Upper lobe of right lung (tissue), 1 donor: ENCODE results near the gene CCDC136. TPM values are rescaled to one million over a fixed set of nuclear protein-coding genes. Genes with fewer than 3 reads are reported as not detected.

Experiments
- ATAC-seq: fragments of 200-7000 bp; cut with Tn5 transposase; one replicate; pipeline ENCODE4 v1.9.1; 2020; ENCODE audit warnings: mild to moderate bottlenecking, moderate library complexity
- DNase-seq: peaks from one replicate; pipeline ENCODE4 v3.0.0-alpha.2; 2020
- H3K27ac ChIP-seq: fragments of 200-600 bp; one replicate; pipeline ENCODE4 v1.8.0; 2022
- H3K27me3 ChIP-seq: fragments of 200-600 bp; one replicate; pipeline ENCODE4 v1.8.0; 2022; ENCODE audit warnings: mild to moderate bottlenecking
- H3K36me3 ChIP-seq: fragments of 200-600 bp; one replicate; pipeline ENCODE4 v1.8.0; 2022
- H3K4me1 ChIP-seq: fragments of 200-600 bp; one replicate; pipeline ENCODE4 v1.8.0; 2022
- H3K4me3 ChIP-seq: fragments of 200-600 bp; one replicate; pipeline ENCODE4 v1.8.0; 2022; ENCODE audit warnings: mild to moderate bottlenecking
- H3K9me3 ChIP-seq: fragments of 200-600 bp; one replicate; pipeline ENCODE4 v1.8.0; 2022
- intact Hi-C: fragments of 100-400 bp; cut with DNase I; formaldehyde crosslinking; loops from one replicate; pipeline ENCODE4 v1.11.0; 2022
- total RNA-seq: library from RNA; stranded (reverse); fragmentation: NEBNext Ultra II Directional; extraction: Animal tissue kit (Norgen Biotek cat#: 25700); gene quantifications from one replicate; pipeline ENCODE4 v1.2.1, GENCODE V29; 2021
- TF ChIP-seq, protein P1 (sequence below): fragments of 200-600 bp; IDR thresholded peaks from one replicate; pipeline ENCODE4 v1.8.0; 2022; ENCODE audit warnings: antibody characterized with exemption
- donor health status: DM: no; HTN: yes; CAD: no; lungs with severe emphysema.

CCDC136 gene
- total RNA-seq, 1 donor from 2014 or later = 3.1 TPM

DNA sequence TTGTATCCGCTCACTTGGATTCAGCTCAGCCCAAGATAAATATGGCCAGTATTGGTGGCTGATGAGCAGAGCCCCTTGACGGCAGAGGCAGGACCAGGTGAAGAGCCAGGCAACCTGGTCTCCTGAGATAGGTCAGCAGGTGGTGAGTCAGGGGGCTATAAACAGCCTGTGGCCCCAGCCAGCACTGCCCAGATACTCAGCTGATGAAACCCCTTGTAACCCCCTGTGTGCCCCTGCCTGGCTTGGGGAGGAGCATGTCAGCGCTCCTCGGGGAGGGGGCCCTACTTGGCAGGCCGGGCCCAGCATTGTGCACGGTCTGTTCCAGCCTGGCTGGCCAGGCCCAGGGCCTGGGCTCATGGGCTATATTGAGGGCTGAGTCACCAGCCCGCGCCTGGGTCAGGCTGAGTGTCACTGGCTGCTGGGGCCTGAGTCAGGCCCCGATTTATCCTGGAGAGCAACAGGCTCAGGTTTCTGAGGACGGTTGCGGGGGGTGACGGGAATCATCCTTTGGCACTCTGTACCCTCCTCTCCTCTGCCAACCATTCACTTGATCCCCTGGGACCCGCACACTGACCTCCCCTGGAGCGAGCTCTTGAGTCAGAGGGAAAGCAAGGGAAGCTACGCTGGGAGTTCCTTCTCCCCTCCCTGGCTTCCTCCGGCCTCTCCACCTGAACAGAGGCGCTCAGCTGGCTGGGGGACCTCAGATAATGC, 35.6 kb downstream of the CCDC136 start:
- ATAC-seq (no peak), DNase-seq (no peak)
- intact Hi-C loops = no loop called here
- Histone ChIP-seq H3K9me3 (no peaks in the 10 kb centered on the region), H3K27ac (no peak overlapping the region), H3K4me1 (peaks cover 21% of the 10 kb centered on the region), H3K27me3 (peaks cover 34% of the 10 kb centered on the region), H3K4me3 (no peak overlapping the region), H3K36me3 (no peaks in the 10 kb centered on the region)
- TF ChIP-seq, protein P1, sequence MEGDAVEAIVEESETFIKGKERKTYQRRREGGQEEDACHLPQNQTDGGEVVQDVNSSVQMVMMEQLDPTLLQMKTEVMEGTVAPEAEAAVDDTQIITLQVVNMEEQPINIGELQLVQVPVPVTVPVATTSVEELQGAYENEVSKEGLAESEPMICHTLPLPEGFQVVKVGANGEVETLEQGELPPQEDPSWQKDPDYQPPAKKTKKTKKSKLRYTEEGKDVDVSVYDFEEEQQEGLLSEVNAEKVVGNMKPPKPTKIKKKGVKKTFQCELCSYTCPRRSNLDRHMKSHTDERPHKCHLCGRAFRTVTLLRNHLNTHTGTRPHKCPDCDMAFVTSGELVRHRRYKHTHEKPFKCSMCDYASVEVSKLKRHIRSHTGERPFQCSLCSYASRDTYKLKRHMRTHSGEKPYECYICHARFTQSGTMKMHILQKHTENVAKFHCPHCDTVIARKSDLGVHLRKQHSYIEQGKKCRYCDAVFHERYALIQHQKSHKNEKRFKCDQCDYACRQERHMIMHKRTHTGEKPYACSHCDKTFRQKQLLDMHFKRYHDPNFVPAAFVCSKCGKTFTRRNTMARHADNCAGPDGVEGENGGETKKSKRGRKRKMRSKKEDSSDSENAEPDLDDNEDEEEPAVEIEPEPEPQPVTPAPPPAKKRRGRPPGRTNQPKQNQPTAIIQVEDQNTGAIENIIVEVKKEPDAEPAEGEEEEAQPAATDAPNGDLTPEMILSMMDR = no peak

DNA sequence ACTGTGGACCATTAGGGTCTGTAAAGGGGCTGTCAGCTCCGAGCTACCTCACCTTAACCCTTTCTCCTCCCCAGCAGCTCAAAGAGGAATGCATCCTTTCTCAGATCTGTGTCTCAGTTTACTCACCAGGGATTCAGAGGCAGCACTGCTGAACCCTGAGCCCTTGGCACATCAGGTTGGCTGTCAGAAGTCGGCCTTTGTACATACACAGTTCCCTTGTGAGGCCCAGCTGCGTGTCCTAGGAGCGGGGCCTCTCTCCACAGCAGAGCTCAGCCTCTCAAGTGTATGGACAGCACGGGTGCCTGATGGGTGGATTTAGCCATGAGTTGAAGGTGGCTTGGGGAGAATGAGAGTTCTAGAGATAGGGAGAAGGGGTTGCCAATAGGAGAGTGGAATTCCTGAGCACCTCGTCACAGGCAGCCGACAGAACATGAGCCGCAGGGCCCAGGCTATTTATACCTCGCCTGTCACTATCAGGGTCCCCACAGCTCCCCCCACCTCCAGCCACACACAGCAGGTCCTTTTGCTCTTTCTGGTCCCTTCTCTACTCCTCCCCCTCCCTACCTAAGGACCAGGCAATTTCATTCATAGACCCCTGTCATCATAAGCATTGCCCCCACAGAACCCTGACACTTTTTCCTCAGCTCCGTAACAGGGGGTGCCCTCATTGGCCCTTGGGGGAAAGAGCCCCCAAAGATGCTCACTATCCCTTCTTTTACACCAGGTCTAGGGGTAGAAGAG, 36.4 kb downstream of the CCDC136 start:
- H3K27me3 ChIP-seq = peaks cover 39% of the 10 kb centered on the region
- intact Hi-C loops = no loop called here
- peaks cover 22% of the 10 kb centered on the region for H3K4me1 ChIP-seq
- DNase-seq = no peak
- H3K9me3 ChIP-seq = no peaks in the 10 kb centered on the region
- H3K36me3 ChIP-seq = no peaks in the 10 kb centered on the region
- H3K4me3 ChIP-seq = no peak overlapping the region
- TF ChIP-seq, protein P1 = no peak
- no peak overlapping the region for H3K27ac ChIP-seq
- no peak for ATAC-seq

DNA sequence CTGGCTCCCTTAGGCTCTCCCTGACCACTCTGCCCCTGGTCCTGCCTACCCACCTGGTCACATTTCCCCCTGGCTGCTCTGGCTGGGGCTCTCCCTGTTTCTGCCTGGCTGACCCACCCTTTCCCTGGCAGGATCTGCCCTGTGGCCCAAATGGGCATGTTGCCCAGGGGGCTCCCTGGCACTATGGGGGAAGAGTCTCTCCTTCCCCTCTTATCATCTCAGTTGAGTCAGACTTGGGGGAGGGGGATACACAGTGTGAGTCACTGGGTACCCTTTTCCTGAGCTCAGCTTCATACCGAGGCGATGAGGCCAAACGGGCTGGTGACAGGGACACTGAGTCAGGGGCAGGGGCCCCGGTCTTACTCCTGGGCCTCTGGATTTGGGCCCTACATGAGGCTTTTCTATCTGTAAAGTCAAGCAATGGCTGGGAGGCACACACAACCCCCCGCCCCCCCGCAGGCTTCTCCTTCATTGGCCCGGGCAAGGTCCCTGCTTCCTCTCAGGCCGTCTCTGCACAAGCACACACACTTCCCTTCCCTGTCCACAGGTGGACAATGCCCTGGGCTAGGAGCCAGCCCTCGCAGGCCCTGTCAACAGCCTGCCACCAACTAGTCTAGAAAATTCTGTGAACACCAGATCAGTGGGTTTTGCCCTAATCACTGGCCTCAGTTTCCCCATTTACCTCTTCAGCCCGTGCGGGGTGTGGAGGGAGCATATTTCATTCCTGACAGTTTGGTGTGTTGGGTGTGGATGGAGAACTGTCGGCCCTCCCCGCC, 37.8 kb downstream of the CCDC136 start:
- intact Hi-C loops = no loop called here
- Histone ChIP-seq H3K36me3 (no peaks in the 10 kb centered on the region), H3K27ac (no peak overlapping the region), H3K4me1 (peaks cover 25% of the 10 kb centered on the region), H3K27me3 (peaks cover 42% of the 10 kb centered on the region), H3K9me3 (no peaks in the 10 kb centered on the region), H3K4me3 (peak overlapping the region; percentile 52)
- ATAC-seq = no peak
- no peak for DNase-seq
- TF ChIP-seq, protein P1 = no peak

- DNase-seq = peak; percentile 69
- Histone ChIP-seq H3K4me1 (peaks cover 25% of the 10 kb centered on the region), H3K9me3 (no peaks in the 10 kb centered on the region), H3K4me3 (peak within 1 kb of the TSS; percentile 52), H3K36me3 (no peaks in the 10 kb centered on the region), H3K27me3 (peaks cover 42% of the 10 kb centered on the region), H3K27ac (no peak within 1 kb of the TSS)
- intact Hi-C loops = no loop called here
- TF ChIP-seq, protein P1 = no peak
- ATAC-seq = peak; percentile 57
These were observed 38.7 kb downstream of the CCDC136 start, which contains the start of gene FLNC for GRCh38 chr7:128830231-128831177. FLNC (plus strand) TSS chr7:128830406; CDS start chr7:128830638, 232 bp downstream.
